DND-41 (cell line): ENCODE measurements around the gene UQCRH.

Experiments used
- ATAC-seq: fragments of 200-7000 bp; cut with Tn5 transposase; 3 replicates; pipeline ENCODE4 v1.9.1; 2021; ENCODE audit warnings: low read depth; ENCODE audit not compliant: insufficient read depth
- DNase-seq: peaks from one replicate; pipeline ENCODE4 v3.0.0-alpha.2; 2020
- H2AFZ ChIP-seq: 2 replicates; pipeline ENCODE4 v1.6.0; 2012; ENCODE audit warnings: low read depth, low read length
- H3K27ac ChIP-seq: 2 replicates; pipeline ENCODE4 v1.5.1; 2012; ENCODE audit warnings: low read length, inconsistent platforms
- H3K27me3 ChIP-seq: fragments of 200-600 bp; sonication (generic); 2 replicates; pipeline ENCODE4 v1.6.0; 2012; ENCODE audit warnings: low read length, mild to moderate bottlenecking, inconsistent platforms; ENCODE audit not compliant: insufficient read depth, poor library complexity
- H3K36me3 ChIP-seq: 2 replicates; pipeline ENCODE4 v1.5.1; 2012; ENCODE audit warnings: low read length, inconsistent platforms; ENCODE audit not compliant: insufficient read depth
- H3K4me1 ChIP-seq: 2 replicates; pipeline ENCODE4 v1.5.1; 2012; ENCODE audit warnings: mild to moderate bottlenecking, low read length; ENCODE audit not compliant: insufficient read depth
- H3K4me2 ChIP-seq: 2 replicates; pipeline ENCODE4 v1.6.0; 2012; ENCODE audit warnings: mild to moderate bottlenecking, moderate library complexity, low read length, inconsistent platforms; ENCODE audit not compliant: insufficient read depth
- H3K4me3 ChIP-seq, 2 experiments: fragments of 200-600 bp in 1 of 2; shearing (Covaris generic) in 1 of 2; 2 replicates each; pipeline ENCODE4 v1.5.1; 2012 to 2016; ENCODE audit warnings: inconsistent platforms in 2 of 2, low read length in 2 of 2, mild to moderate bottlenecking in 2 of 2, low read depth in 1 of 2, moderate library complexity in 1 of 2
- H3K79me2 ChIP-seq: 2 replicates; pipeline ENCODE4 v1.6.0; 2012; ENCODE audit warnings: low read length, inconsistent platforms; ENCODE audit not compliant: insufficient read depth
- H3K9ac ChIP-seq: 2 replicates; pipeline ENCODE4 v1.6.0; 2012; ENCODE audit warnings: low read depth, mild to moderate bottlenecking, inconsistent platforms, low read length, moderate library complexity
- H3K9me3 ChIP-seq: 2 replicates; pipeline ENCODE4 v1.5.1; 2012; ENCODE audit warnings: low read length, moderate library complexity, mild to moderate bottlenecking, inconsistent platforms; ENCODE audit not compliant: insufficient read depth, severe bottlenecking
- H4K20me1 ChIP-seq: 2 replicates; pipeline ENCODE4 v1.6.0; 2012; ENCODE audit warnings: low read length; ENCODE audit not compliant: insufficient read depth
- EZH2 ChIP-seq: IDR thresholded peaks from 3 replicates; pipeline ENCODE4 v1.6.1; 2012; ENCODE audit warnings: borderline replicate concordance, low read depth, mild to moderate bottlenecking, moderate library complexity, low read length, inconsistent platforms; ENCODE audit not compliant: severe bottlenecking
- TF ChIP-seq, protein P1 (sequence below): IDR thresholded peaks from 2 replicates; pipeline ENCODE4 v1.5.1; 2012; ENCODE audit warnings: borderline replicate concordance, low read length, moderate library complexity, mild to moderate bottlenecking; ENCODE audit not compliant: poor library complexity, severe bottlenecking; ENCODE audit errors: extremely low read depth

The UQCRH gene

DNA sequence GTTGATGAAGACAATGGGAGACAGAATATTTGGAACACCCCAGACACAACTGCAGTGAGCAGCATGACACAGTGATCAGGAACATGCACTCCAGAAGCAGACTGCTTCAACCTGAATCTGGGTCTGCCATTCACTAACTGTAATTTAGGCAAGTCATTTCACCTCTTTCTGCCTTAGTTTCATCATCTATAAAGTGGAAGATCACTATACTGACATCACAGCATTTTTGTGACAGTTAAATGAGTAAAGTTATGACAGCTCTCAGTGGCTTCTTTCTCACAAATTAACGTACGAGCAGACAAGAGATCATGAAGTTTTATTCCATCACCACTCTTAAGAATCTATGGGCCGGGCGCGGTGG is 14.4 kb upstream of the UQCRH start:
- H3K4me1 ChIP-seq = peaks cover 32% of the 10 kb centered on the region
- no peak overlapping the region for H2AFZ ChIP-seq
- no peak overlapping the region for H3K4me2 ChIP-seq
- no peak for ATAC-seq
- DNase-seq = no peak
- H3K4me3 ChIP-seq = no peak overlapping the region
- H3K9ac ChIP-seq = no peak overlapping the region
- H3K9me3 ChIP-seq = no peaks in the 10 kb centered on the region
- TF ChIP-seq EZH2 = no peak
- TF ChIP-seq, protein P1, sequence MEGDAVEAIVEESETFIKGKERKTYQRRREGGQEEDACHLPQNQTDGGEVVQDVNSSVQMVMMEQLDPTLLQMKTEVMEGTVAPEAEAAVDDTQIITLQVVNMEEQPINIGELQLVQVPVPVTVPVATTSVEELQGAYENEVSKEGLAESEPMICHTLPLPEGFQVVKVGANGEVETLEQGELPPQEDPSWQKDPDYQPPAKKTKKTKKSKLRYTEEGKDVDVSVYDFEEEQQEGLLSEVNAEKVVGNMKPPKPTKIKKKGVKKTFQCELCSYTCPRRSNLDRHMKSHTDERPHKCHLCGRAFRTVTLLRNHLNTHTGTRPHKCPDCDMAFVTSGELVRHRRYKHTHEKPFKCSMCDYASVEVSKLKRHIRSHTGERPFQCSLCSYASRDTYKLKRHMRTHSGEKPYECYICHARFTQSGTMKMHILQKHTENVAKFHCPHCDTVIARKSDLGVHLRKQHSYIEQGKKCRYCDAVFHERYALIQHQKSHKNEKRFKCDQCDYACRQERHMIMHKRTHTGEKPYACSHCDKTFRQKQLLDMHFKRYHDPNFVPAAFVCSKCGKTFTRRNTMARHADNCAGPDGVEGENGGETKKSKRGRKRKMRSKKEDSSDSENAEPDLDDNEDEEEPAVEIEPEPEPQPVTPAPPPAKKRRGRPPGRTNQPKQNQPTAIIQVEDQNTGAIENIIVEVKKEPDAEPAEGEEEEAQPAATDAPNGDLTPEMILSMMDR = no peak
- H4K20me1 ChIP-seq = peaks cover 15% of the 10 kb centered on the region
- H3K27me3 ChIP-seq = no peaks in the 10 kb centered on the region
- H3K27ac ChIP-seq = no peak overlapping the region
- peaks cover 5% of the 10 kb centered on the region for H3K79me2 ChIP-seq
- peaks cover 53% of the 10 kb centered on the region for H3K36me3 ChIP-seq

DNA sequence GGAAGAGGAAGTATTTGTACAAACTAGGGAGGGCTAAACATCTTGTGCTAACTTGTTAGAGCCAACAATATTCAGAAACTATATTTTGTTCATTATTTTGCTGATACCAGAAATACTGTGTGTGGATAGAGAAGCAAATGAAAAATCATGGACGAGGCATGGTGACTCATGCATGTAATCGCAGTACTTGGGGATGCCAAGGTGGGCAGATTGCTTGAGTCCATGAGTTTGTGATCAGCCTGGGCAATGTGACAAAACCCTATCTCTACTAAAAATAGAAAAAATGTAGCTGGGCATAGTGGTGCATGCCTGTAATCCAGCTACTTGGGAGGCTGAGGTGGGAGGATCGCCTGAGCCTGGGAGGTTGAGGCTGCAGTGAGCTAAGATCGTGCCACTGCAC is 13.5 kb upstream of the UQCRH start:
- Histone ChIP-seq H2AFZ (no peak overlapping the region), H3K9ac (no peak overlapping the region), H3K36me3 (peaks cover 53% of the 10 kb centered on the region), H3K27me3 (no peaks in the 10 kb centered on the region), H3K27ac (no peak overlapping the region), H3K9me3 (no peaks in the 10 kb centered on the region), H3K4me3 (no peak overlapping the region), H3K4me1 (peaks cover 24% of the 10 kb centered on the region), H4K20me1 (peaks cover 9% of the 10 kb centered on the region; the same call in 1 of the 2 replicates), H3K79me2 (no peaks in the 10 kb centered on the region; the same call in 1 of the 2 replicates), H3K4me2 (no peak overlapping the region)
- TF ChIP-seq EZH2 = no peak
- TF ChIP-seq, protein P1 = no peak
- ATAC-seq = no peak
- no peak for DNase-seq

DNA sequence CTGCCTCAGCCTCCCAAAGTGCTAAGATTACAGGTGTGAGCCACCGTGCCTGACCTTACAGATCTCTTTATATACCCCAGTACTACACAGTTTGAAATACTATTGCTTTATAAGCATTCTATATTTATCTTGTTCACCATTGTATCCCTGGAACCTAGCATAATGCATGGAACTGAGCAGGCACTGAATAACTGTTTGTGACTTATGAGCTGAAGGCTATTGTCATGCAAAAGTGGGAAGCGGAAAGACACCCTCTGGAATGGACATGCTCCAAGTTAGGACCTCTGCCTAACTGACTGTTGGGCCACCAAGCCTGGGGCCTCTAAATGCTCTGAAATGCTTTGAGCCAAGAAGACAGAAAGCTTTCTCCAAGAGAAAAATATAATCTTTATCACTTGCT is 8.2 kb upstream of the UQCRH start:
- ATAC-seq (no peak), DNase-seq (no peak)
- Histone ChIP-seq H3K4me2 (no peak overlapping the region), H3K27ac (no peak overlapping the region), H4K20me1 (peaks cover 14% of the 10 kb centered on the region; the same call in 1 of the 2 replicates), H3K4me3 (no peak overlapping the region), H2AFZ (no peak overlapping the region), H3K36me3 (peaks cover 59% of the 10 kb centered on the region), H3K79me2 (peaks cover 36% of the 10 kb centered on the region), H3K9me3 (no peaks in the 10 kb centered on the region), H3K4me1 (peaks cover 3% of the 10 kb centered on the region), H3K27me3 (no peaks in the 10 kb centered on the region), H3K9ac (no peak overlapping the region)
- no peak for TF ChIP-seq EZH2
- TF ChIP-seq, protein P1 = no peak

DNA sequence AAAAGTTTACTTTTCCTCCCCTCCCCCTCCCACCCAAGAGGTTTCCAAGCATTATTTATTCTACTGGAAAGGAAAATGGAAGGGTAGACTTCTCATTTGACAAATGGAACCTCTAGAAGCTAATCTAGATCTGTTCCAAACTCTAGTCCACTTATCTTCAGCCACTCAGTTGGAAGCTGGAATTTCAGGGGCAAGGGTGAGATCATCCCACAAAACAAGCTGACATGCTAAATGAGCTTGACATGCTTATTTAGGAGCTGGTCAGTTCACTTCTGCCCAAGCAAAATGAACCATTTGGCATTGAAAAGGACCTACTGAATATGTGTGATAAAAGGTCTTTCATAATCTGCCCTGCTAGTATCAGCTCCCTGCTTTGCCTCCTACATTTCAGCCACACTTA is 5.1 kb upstream of the UQCRH start:
- no peak for DNase-seq

More for the DNA sequence above, 5.1 kb upstream of the UQCRH start:
- peaks cover 14% of the 10 kb centered on the region; the same call in 1 of the 2 replicates for H4K20me1 ChIP-seq
- TF ChIP-seq, protein P1 = no peak
- no peak for TF ChIP-seq EZH2
- no peak overlapping the region for H3K27ac ChIP-seq
- no peak overlapping the region for H3K9ac ChIP-seq
- no peak overlapping the region for H2AFZ ChIP-seq
- peaks cover 57% of the 10 kb centered on the region for H3K36me3 ChIP-seq
- H3K4me3 ChIP-seq = no peak overlapping the region
- H3K79me2 ChIP-seq = peaks cover 65% of the 10 kb centered on the region
- ATAC-seq = no peak
- H3K9me3 ChIP-seq = no peaks in the 10 kb centered on the region
- no peaks in the 10 kb centered on the region for H3K27me3 ChIP-seq
- H3K4me2 ChIP-seq = no peak overlapping the region
- H3K4me1 ChIP-seq = peaks cover 16% of the 10 kb centered on the region
